HG03280 (cell line): ENCODE measurements around the gene RAN.
A peak's percentile ranks its signal among the peaks of the same experiment; 100 is the strongest.
"Not testable (repeated sequence)": the region's sequence is repeated elsewhere in the genome, so short reads cannot be mapped to it uniquely, and the experiment has no call there.

Source experiments
- ATAC-seq: cut with Tn5 transposase; IDR thresholded peaks from one replicate; pipeline ENCODE4 v1.9.1; 2021; ENCODE audit warnings: mild to moderate bottlenecking, moderate library complexity; ENCODE audit not compliant: unreplicated experiment

The RAN gene

GRCh38 chr12:130878193-130879185 is 6.6 kb downstream of the RAN start:
- no peak for ATAC-seq

- peak; percentile 78 for ATAC-seq
Observed at GRCh38 chr12:130879212-130879686, 7.4 kb downstream of the RAN start.

DNA sequence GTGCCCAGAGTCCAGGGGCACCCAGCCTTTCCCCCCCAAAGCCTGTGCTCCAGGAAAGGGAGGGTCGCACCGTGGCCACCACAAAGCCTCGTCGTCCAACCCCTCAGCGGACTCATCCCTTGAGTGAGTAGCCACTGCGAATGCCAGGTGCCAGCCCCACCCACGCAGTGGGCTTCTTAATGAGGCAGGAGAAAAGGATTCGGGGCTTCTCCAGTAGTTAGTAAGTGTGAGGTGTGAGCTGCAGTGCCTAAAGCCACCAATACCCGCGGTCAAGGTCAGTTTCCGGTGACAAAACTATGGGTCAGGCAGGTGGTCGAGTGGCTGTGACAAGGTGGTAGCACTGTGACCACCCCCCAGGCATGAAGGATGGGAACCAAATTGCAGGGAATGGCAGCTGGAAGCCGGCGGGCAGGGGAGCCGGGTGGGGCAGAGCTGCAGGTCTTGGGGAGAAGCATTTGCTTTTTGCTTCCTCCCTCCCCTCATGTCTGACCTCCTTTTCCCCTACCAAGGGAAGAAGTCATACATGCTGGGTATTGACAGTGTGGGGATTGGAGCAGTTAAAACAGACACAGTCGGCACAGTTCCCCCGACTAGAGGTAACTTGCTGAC is 8.0 kb downstream of the RAN start:
- ATAC-seq, result peak; percentile 4

DNA sequence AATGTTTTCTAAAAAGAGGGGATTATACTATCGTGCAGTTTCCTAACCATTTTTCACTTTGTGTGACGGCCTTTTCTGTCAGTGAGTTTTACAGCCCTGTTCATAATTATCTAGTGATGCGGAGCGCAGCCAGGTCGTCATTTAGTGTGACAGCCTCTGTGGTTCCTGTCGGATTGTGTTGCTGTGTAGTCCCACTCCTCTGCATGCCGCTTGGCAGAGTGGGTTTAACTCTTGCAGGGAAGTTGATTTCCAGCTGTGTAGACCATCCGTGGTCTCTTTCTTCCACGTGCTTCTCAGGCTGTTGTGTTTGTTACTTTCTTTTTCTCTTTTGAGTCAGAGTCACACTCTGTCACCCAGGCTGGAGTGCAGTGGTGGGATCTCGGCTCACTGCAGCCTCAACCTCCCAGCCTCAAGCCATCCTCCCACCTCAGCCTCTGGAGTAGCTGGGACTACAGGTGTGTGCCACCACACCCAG is 8.6 kb downstream of the RAN start:
- ATAC-seq, result no peak

GRCh38 chr12:130881046-130881445 is 9.2 kb downstream of the RAN start:
- no peak for ATAC-seq

- no peak for ATAC-seq
Observed at GRCh38 chr12:130881548-130881947, 9.7 kb downstream of the RAN start.

DNA sequence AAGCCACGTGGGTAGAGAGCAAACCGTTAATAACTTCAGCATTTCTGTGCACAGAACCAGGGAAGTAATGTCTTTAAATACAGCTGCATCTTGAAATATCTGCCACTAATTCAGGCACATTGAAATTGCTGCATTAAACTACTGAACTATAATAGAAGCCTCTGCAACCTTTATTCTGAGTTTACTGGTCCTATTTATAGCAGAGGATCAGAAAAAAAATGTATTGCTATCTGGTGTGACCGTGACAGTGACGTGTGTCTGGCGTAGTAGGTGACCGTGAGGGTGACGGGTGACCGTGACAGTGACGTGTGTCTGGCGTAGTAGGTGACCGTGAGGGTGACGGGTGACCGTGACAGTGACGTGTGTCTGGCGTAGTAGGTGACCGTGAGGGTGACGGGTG is 15.3 kb downstream of the RAN start:
- ATAC-seq, result not testable (repeated sequence)

DNA sequence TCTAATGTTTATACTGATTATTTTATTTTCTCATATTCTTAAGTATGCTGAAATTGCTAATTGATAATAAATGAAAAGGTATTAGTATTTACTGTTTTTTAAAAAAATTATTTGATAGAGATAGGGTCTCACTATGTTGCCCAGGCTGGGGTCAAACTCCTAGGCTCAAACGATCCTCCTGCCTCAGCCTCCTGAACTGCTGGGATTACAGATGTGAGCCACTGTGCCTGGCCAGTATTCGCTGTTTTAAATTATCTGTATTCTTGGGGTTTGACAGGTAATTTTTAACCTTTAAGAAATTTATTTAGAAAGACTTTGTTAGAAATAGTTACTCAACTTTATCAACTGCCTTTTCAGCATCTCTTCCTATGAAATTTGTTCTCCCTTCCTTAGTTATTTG is 32.2 kb downstream of the RAN start:
- no peak for ATAC-seq

DNA sequence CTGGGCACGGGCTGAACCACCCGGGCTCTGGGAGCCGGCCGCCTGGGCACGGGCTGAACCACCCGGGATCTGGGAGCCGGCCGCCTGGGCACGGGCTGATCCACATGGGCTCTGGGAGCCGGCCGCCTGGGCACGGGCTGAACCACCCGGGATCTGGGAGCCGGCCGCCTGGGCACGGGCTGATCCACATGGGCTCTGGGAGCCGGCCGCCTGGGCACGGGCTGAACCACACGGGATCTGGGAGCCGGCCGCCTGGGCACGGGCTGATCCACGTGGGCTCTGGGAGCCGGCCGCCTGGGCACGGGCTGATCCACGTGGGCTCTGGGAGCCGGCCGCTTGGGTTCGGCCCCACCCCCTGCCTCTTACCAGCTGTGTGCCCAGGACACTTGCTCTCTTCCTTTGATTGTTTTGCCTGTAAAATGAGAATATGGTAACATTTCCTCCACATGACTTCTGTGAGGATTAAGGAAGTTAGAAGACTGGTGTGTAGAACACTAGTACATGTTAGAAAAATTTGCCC is 33.1 kb downstream of the RAN start:
- ATAC-seq, result not testable (repeated sequence)

DNA sequence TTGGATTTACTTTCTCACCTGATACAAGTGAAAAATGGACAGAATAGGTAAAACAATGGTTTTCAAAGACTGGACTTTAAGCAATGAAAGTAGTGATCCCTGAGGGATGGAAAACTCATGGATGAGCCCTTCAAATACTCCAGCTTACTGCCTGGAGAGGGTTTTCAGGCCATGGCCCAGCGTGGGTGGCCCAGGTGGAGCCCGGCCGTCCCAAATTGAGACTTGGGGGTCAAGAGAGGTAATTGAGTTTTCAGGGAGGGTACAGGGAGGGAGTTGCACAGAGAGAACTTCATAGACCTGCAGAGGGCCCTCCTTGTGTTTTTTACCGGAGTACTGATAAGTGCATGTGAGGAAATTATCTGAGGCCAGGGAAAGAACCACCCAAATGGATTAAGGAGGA is 37.2 kb downstream of the RAN start:
- no peak for ATAC-seq

DNA sequence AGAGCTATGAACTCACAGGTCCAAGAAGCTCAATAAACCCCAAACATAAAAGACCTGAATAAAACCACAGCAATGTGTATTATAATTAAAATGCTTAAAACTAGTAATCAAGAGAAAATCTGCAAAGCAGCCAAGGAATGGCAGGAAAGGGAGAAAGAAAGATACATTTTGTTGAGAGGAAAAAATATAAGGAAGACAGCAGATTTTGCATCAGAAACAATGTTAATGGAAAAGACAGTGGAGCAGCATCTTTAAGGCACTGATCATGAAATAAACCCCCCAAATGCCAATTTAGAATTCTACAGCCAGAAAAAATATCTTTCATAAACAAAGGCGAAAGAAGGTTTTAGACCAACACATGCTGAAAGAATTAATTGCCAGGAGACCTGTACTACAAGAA is 39.3 kb downstream of the RAN start:
- ATAC-seq, result no peak

DNA sequence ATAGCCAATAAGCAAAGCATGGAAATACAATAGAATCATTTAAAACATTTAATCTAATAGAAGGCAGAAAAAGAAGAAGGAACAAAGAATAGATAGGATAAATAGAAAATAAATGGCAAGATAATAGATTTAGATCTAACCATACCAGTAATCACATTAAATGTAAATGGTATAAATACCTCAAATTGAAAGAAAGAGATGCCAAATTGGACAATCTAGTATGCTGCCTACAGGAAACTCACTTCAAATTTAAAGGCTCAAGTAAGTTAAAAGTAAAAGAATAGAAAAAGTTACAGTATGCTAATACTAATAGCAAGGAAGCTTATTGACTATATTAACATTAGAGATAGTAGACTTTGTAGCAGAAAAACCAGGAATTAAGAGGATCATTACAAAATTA is 40.1 kb downstream of the RAN start:
- no peak for ATAC-seq

DNA sequence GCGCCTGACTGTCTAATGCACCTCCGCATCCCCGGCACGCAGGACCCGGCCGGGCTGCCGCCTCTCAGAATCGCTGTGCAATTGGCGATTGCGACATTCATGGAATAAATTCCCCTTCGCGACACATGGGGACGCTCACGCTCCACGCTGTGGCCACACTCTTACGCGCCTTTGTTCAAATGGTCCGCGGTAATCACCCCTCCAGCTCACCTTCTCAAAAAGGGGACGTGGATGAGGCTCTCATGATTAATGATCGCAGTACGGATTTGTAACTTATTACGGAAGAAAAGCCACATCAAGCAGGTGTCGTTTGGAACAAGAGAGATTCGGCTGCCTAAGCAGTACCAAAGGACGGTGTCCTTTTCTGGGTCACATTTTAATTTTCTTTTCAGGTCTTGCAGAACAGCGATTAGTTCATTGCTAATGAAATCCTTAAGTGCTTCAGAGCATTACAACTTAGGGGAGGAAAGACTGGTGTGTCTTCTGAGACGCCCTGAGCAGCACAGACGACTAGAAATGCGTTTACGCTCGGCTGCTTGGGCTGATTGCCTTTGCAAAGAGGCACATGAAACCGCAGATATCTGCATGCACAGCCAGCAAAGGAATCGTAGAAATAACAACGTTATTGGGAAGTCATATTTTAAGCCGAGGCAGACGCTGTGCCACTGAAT is 44.5 kb downstream of the RAN start:
- no peak for ATAC-seq

- no peak for ATAC-seq
Observed at GRCh38 chr12:130917607-130918006, 45.7 kb downstream of the RAN start.

GRCh38 chr12:130919086-130919485 is 47.2 kb downstream of the RAN start:
- no peak for ATAC-seq

- no peak for ATAC-seq
Observed at GRCh38 chr12:130920119-130920703, 48.3 kb downstream of the RAN start.

DNA sequence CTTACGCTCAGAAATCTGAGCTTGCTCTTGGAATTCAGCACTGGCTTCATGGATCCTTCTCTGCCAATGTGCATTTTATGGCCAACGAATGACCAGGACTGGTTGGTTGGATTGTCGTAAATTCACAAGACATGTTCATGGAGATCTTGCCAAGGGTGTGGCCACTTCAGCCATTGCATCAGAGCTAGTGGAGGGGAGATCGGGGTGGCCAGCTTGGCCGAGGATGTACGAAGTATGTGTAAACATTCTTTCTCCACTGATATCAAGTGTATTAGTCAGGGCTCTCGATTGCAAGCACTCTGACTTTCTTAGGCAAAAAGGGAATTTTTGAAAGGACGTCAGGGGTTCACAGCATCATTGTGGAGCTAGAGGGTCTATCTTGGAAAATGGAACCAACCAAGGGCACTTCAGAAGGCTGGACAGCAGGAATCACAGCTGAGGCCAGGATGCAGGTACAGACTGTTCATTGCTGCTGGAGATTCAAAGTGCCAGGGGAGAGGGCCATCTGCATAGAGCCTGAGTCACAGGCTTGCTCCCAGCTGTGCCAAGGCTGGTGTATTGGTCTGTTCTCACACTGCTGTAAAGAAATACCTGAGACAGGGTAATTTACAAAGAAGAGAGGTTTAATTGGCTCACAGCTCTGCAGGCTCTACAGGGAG is 49.0 kb downstream of the RAN start:
- no peak for ATAC-seq

DNA sequence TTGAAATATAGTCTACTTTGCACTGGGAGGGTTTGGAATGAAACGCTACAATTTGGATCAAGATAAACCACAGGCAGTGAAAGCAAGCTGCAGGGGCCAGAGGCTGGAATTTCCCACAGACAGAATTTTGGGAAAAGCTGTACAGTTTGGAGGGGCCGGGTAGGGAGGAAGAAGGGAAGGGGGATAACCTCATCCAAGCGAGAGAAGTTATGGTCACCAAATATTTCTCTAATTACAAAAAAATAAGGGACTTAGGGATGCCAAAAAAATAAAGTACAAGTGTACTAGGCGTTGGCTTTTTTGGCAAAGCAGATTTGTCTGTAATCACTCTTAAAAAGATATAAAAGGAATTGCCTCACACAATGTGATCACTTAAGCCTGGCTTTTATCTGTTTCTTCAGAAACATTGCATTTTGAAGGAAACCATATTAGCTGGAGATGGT is 50.7 kb downstream of the RAN start:
- ATAC-seq, result no peak

- ATAC-seq, result no peak
Observed at GRCh38 chr12:130924966-130925665, 53.2 kb downstream of the RAN start.

DNA sequence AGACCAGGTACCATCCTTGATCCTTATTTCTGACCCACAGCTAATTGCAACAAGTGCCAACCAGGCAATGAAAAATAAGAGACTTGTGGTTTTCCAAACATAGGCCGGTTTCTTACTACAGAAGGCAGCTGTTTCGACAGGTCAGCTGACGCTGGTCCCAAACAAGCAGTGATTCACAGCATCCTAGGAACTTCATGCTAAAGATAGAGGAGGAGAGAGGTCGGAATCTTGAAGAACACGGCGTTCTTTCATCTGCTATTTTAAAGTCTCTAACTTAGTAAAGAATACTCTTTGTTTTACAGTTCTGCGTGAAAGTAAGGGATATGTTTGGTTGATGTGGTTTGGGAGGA is 53.8 kb downstream of the RAN start:
- ATAC-seq, result no peak
